HepG2 (cell line): ENCODE results near the gene ISOC2. TPM values are rescaled to one million over a fixed set of nuclear protein-coding genes. Genes with fewer than 3 reads are reported as not detected.

Experiments used
- AGO1 ChIP-seq: fragments of 200-400 bp; formaldehyde crosslinking; IDR thresholded peaks from 2 replicates; pipeline ENCODE4 v1.6.1; 2017; ENCODE audit warnings: mild to moderate bottlenecking, low read depth, low read length, moderate library complexity; ENCODE audit not compliant: poor library complexity, severe bottlenecking
- BORCS8-MEF2B ChIP-seq: sonication (generic); formaldehyde crosslinking; IDR thresholded peaks from 2 replicates; pipeline ENCODE4 v1.8.0; 2022; ENCODE audit warnings: mild to moderate bottlenecking, missing genetic modification reagents
- CCDC6 ChIP-seq: sonication (generic); formaldehyde crosslinking; IDR thresholded peaks from 2 replicates; pipeline ENCODE4 v1.8.1; 2022; ENCODE audit warnings: mild to moderate bottlenecking, missing genetic modification reagents, moderate library complexity
- DNMT3B ChIP-seq: conservative IDR thresholded peaks from 2 replicates; pipeline ENCODE4 v1.6.1; 2016; ENCODE audit warnings: missing biosample characterization, control low read depth
- GTF3A ChIP-seq: sonication (generic); formaldehyde crosslinking; conservative IDR thresholded peaks from 2 replicates; pipeline ENCODE4 v1.4.0; 2020; ENCODE audit warnings: mild to moderate bottlenecking, missing genetic modification reagents
- LCORL ChIP-seq, 2 experiments: fragments of 450-650 bp in 1 of 2; sonication (generic) in 1 of 2; formaldehyde crosslinking in 1 of 2; IDR thresholded peaks; 2 replicates each; pipeline versions ENCODE4 v1.5.0 to v1.6.1; 2017 to 2020; ENCODE audit warnings: antibody characterized with exemption in 1 of 2, missing genetic modification reagents in 1 of 2
- MIER2 ChIP-seq: IDR thresholded peaks from 2 replicates; pipeline ENCODE4 v1.6.1; 2016; ENCODE audit warnings: missing biosample characterization, missing genetic modification reagents
- MIXL1 ChIP-seq: IDR thresholded peaks from 2 replicates; pipeline ENCODE4 v1.6.1; 2016
- TBP ChIP-seq: sonication (generic); formaldehyde crosslinking; IDR thresholded peaks from 2 replicates; pipeline ENCODE4 v1.5.0; 2020; ENCODE audit warnings: missing genetic modification reagents
- TGIF2 ChIP-seq: IDR thresholded peaks from 2 replicates; pipeline ENCODE4 v1.6.1; 2016; ENCODE audit warnings: control low read depth, missing compliant biosample characterization
- ZBTB21 ChIP-seq: sonication (generic); formaldehyde crosslinking; IDR thresholded peaks from 2 replicates; pipeline ENCODE4 v1.4.0; 2020; ENCODE audit warnings: missing genetic modification reagents
- ZGPAT ChIP-seq: IDR thresholded peaks from 2 replicates; pipeline ENCODE4 v1.6.1; 2016; ENCODE audit warnings: mild to moderate bottlenecking
- ZNF276 ChIP-seq: sonication (generic); formaldehyde crosslinking; IDR thresholded peaks from 2 replicates; pipeline ENCODE4 v1.4.0; 2020; ENCODE audit warnings: mild to moderate bottlenecking, low read depth, missing genetic modification reagents
- ZNF296 ChIP-seq: sonication (generic); formaldehyde crosslinking; conservative IDR thresholded peaks from 2 replicates; pipeline ENCODE4 v1.5.0; 2020; ENCODE audit warnings: mild to moderate bottlenecking, missing genetic modification reagents
- ZNF335 ChIP-seq: sonication (generic); formaldehyde crosslinking; IDR thresholded peaks from 2 replicates; pipeline ENCODE4 v1.4.0; 2020; ENCODE audit warnings: missing genetic modification reagents
- ZNF343 ChIP-seq: sonication (generic); formaldehyde crosslinking; IDR thresholded peaks from 2 replicates; pipeline ENCODE4 v1.4.0; 2020; ENCODE audit warnings: mild to moderate bottlenecking, missing genetic modification reagents
- ZNF354B ChIP-seq: sonication (generic); formaldehyde crosslinking; IDR thresholded peaks from 2 replicates; pipeline ENCODE4 v1.8.0; 2022; ENCODE audit warnings: mild to moderate bottlenecking, missing genetic modification reagents
- ZNF362 ChIP-seq: sonication (generic); formaldehyde crosslinking; IDR thresholded peaks from 2 replicates; pipeline ENCODE4 v1.4.0; 2020; ENCODE audit warnings: missing genetic modification reagents, mild to moderate bottlenecking, borderline replicate concordance
- ZNF646 ChIP-seq: sonication (generic); formaldehyde crosslinking; IDR thresholded peaks from 2 replicates; pipeline ENCODE4 v1.9.0; 2021; ENCODE audit warnings: mild to moderate bottlenecking, missing genetic modification reagents
- ZSCAN31 ChIP-seq: sonication (generic); formaldehyde crosslinking; IDR thresholded peaks from 2 replicates; pipeline ENCODE4 v1.5.0; 2020; ENCODE audit warnings: low read depth, mild to moderate bottlenecking, missing genetic modification reagents
- polyA plus RNA-seq, 8 experiments: library from polyadenylated mRNA; depleted of rRNA in 3 of 8; stranded (reverse) in 7 of 8; unstranded in 1 of 8; fragments of >200 nt; fragmentation: Illumina TruSeq in 4 of 8; extraction: Trizol in 4 of 8; gene quantifications; 2 replicates each; pipeline versions ENCODE4 v1.2.1 to v1.2.3, GENCODE V29; 2011 to 2016; ENCODE audit warnings: low read depth in 4 of 8, missing spikeins in 1 of 8, mixed read lengths in 1 of 8; ENCODE audit not compliant: insufficient read depth in 1 of 8
- total RNA-seq, 5 experiments: library from RNA; depleted of rRNA; stranded (reverse); fragments of >200 nt; fragmentation: Illumina TruSeq; extraction: Trizol; gene quantifications; 2 replicates each; pipeline ENCODE4 v1.2.3, GENCODE V29; 2016; ENCODE audit warnings: low read depth in 1 of 5

The ISOC2 gene
- total and polyA plus RNA-seq, 2 of the 13 experiments (the other 11 are each of a cell fraction or from before 2014, with no cell fraction given) = 76.8 to 105 TPM

- TF ChIP-seq ZNF646 = no peak
- peak; percentile 21; the same call in 1 of the 2 replicates for TF ChIP-seq ZNF343 (CRISPR knock-in tag)
- no peak for TF ChIP-seq MIER2 (CRISPR knock-in tag)
- TF ChIP-seq TGIF2 (CRISPR knock-in tag) = no peak
- TF ChIP-seq ZSCAN31 = no peak; the same call in 1 of the 2 replicates
- peak; percentile 84 for TF ChIP-seq ZBTB21 (CRISPR knock-in tag)
- no peak for TF ChIP-seq ZNF354B (CRISPR knock-in tag)
- no peak for TF ChIP-seq BORCS8-MEF2B (CRISPR knock-in tag)
- no peak for TF ChIP-seq TBP
- no peak for TF ChIP-seq ZGPAT
- TF ChIP-seq ZNF335 (CRISPR knock-in tag) = no peak
- TF ChIP-seq ZNF276 = no peak
- no peak for TF ChIP-seq DNMT3B (CRISPR knock-in tag)
- TF ChIP-seq CCDC6 (CRISPR knock-in tag) = no peak
- no peak for TF ChIP-seq AGO1
- TF ChIP-seq ZNF362 (CRISPR knock-in tag) = no peak
- no peak for TF ChIP-seq ZNF296 (CRISPR knock-in tag)
- 0 out of 2 replicates have a peak, but pooled peaks have one; percentile 41 for TF ChIP-seq GTF3A
- peak; percentile 46; the same call in 1 of the 2 replicates for TF ChIP-seq MIXL1 (CRISPR knock-in tag)
- no peak for TF ChIP-seq LCORL (IDR thresholded peaks at IDR 0.05)
- TF ChIP-seq LCORL (CRISPR knock-in tag; IDR thresholded peaks at IDR 0.05) = 0 out of 2 replicates have a peak, but pooled peaks have one; percentile 16
These were observed 1.3 kb downstream of the ISOC2 start (continued) for GRCh38 chr19:55459950-55460657.
